IMR-90 (cell line): ENCODE data around the gene ANKRD11.
A peak's percentile ranks its signal among the peaks of the same experiment; 100 is the strongest.

Experiments used
- BHLHE40 ChIP-seq: fragments of 150-350 bp; IDR thresholded peaks from 2 replicates; pipeline ENCODE4 v1.6.1; 2016; ENCODE audit warnings: mild to moderate bottlenecking, low read depth, low read length
- CEBPB ChIP-seq: IDR thresholded peaks from 2 replicates; pipeline ENCODE4 v1.6.1; 2012; ENCODE audit warnings: low read depth, low read length, improper control_type of control experiment
- MAFK ChIP-seq: IDR thresholded peaks from 2 replicates; pipeline ENCODE4 v1.6.1; 2012; ENCODE audit warnings: low read depth, low read length, improper control_type of control experiment
- MAZ ChIP-seq: IDR thresholded peaks from 2 replicates; pipeline ENCODE4 v1.6.1; 2012; ENCODE audit warnings: low read depth, mild to moderate bottlenecking, low read length, improper control_type of control experiment, moderate library complexity, borderline replicate concordance
- MXI1 ChIP-seq: IDR thresholded peaks from 2 replicates; pipeline ENCODE4 v1.6.1; 2012; ENCODE audit warnings: low read depth, mild to moderate bottlenecking, low read length, moderate library complexity, borderline replicate concordance
- POLR2A ChIP-seq: IDR thresholded peaks from 2 replicates; pipeline ENCODE4 v1.6.1; 2012; ENCODE audit warnings: mild to moderate bottlenecking, low read depth, low read length
- RAD21 ChIP-seq: IDR thresholded peaks from 2 replicates; pipeline ENCODE4 v1.6.1; 2012; ENCODE audit warnings: low read length, improper control_type of control experiment
- RCOR1 ChIP-seq: IDR thresholded peaks from 2 replicates; pipeline ENCODE4 v1.6.1; 2012; ENCODE audit warnings: mild to moderate bottlenecking, low read length, improper control_type of control experiment; ENCODE audit not compliant: insufficient replicate concordance
- RFX5 ChIP-seq: IDR thresholded peaks from 2 replicates; pipeline ENCODE4 v1.8.0; 2012; ENCODE audit warnings: low read depth, mild to moderate bottlenecking, low read length, moderate library complexity
- TF ChIP-seq, protein P1 (sequence below): conservative IDR thresholded peaks from 2 replicates; pipeline ENCODE4 v1.5.1; 2012; ENCODE audit warnings: mild to moderate bottlenecking, low read depth, low read length, improper control_type of control experiment
- TF ChIP-seq, protein P2 (sequence below): fragments of 150-350 bp; IDR thresholded peaks from 2 replicates; pipeline ENCODE4 v1.6.1; 2017; ENCODE audit warnings: mild to moderate bottlenecking, antibody characterized with exemption, low read length, low read depth
- TF ChIP-seq, protein P3 (sequence below): fragments of 150-350 bp; IDR thresholded peaks from 2 replicates; pipeline ENCODE4 v1.6.1; 2016; ENCODE audit warnings: low read depth, mild to moderate bottlenecking, low read length, moderate library complexity, borderline replicate concordance

DNA sequence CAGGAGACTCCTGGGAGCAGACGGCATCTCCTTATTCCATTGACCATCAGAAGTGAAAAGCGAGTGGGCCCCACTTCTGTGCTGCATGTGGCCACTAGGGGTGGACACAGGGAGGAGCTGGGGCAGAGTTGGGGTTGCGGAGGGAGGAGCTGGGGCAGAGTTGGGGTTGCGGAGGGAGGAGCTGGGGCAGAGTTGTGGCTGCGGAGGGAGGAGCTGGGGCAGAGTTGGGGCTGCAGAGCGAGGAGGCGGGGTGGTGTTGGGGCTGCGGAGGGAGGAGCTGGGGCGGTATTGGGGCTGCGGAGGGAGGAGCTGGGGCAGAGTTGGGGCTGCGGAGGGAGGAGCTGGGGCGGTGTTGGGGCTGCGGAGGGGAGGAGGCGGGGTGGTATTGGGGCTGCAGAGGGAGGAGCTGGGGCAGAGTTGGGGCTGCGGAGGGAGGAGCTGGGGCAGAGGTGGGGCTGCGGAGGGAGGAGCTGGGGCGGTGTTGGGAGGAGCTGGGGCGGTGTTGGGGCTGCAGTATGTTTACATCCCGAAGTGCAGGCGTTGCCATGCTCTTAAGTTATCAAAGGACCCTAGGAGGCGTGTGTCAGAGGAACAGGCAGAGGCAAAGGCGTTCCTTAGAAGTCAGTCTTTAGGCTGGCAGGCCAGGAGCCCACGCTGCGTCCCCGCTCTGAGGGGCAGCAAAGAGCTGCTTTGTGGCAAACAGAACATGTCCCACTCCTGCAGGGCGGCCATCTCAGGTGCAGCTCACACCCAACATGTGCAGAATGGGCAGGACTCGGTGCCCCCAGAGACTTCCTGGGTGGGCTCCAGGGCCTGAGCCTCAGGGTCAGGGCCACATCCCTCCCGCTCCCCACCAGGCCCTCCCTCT, 196.9 kb downstream of the ANKRD11 start:
- TF ChIP-seq, protein P1, sequence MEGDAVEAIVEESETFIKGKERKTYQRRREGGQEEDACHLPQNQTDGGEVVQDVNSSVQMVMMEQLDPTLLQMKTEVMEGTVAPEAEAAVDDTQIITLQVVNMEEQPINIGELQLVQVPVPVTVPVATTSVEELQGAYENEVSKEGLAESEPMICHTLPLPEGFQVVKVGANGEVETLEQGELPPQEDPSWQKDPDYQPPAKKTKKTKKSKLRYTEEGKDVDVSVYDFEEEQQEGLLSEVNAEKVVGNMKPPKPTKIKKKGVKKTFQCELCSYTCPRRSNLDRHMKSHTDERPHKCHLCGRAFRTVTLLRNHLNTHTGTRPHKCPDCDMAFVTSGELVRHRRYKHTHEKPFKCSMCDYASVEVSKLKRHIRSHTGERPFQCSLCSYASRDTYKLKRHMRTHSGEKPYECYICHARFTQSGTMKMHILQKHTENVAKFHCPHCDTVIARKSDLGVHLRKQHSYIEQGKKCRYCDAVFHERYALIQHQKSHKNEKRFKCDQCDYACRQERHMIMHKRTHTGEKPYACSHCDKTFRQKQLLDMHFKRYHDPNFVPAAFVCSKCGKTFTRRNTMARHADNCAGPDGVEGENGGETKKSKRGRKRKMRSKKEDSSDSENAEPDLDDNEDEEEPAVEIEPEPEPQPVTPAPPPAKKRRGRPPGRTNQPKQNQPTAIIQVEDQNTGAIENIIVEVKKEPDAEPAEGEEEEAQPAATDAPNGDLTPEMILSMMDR = 0 out of 2 replicates have a peak, but pooled peaks have one; percentile 6
- no peak for TF ChIP-seq CEBPB
- no peak for TF ChIP-seq POLR2A
- TF ChIP-seq MAZ = no peak
- TF ChIP-seq MAFK = no peak
- TF ChIP-seq MXI1 = no peak
- no peak for TF ChIP-seq BHLHE40
- TF ChIP-seq, protein P2, sequence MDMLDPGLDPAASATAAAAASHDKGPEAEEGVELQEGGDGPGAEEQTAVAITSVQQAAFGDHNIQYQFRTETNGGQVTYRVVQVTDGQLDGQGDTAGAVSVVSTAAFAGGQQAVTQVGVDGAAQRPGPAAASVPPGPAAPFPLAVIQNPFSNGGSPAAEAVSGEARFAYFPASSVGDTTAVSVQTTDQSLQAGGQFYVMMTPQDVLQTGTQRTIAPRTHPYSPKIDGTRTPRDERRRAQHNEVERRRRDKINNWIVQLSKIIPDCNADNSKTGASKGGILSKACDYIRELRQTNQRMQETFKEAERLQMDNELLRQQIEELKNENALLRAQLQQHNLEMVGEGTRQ = no peak
- TF ChIP-seq RCOR1 = no peak
- TF ChIP-seq, protein P3, sequence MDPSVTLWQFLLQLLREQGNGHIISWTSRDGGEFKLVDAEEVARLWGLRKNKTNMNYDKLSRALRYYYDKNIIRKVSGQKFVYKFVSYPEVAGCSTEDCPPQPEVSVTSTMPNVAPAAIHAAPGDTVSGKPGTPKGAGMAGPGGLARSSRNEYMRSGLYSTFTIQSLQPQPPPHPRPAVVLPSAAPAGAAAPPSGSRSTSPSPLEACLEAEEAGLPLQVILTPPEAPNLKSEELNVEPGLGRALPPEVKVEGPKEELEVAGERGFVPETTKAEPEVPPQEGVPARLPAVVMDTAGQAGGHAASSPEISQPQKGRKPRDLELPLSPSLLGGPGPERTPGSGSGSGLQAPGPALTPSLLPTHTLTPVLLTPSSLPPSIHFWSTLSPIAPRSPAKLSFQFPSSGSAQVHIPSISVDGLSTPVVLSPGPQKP = no peak
- TF ChIP-seq RFX5 = no peak
- no peak for TF ChIP-seq RAD21
